Stomach (tissue), 4 donors: ENCODE results near the gene EIF1AD.

Source experiments
- EP300 ChIP-seq: sonication (generic); formaldehyde crosslinking; IDR thresholded peaks from one replicate; pipeline ENCODE4 v1.6.1; 2017; ENCODE audit warnings: antibody characterized with exemption
- POLR2A ChIP-seq, 4 donors: fragments of 450-650 bp; IDR thresholded peaks; one replicate each; pipeline ENCODE4 v1.6.1; 2016; ENCODE audit warnings: antibody characterized with exemption in 4 of 4, control low read depth in 2 of 4, mild to moderate bottlenecking in 1 of 4, moderate library complexity in 1 of 4
- POLR2AphosphoS5 ChIP-seq, 3 donors: sonication (generic); formaldehyde crosslinking; IDR thresholded peaks; one replicate each; pipeline ENCODE4 v1.6.1; 2016; ENCODE audit warnings: antibody characterized with exemption in 3 of 3
- TF ChIP-seq, protein P1 (sequence below), 7 experiments: fragments of 450-650 bp in 4 of 7; fragments of 200-600 bp in 3 of 7; sonication (generic) in 3 of 7; IDR thresholded peaks; one replicate each; pipeline ENCODE4 v1.5.1; 2016 to 2019; ENCODE audit warnings: antibody characterized with exemption in 7 of 7, control low read depth in 2 of 7, mild to moderate bottlenecking in 1 of 7

DNA sequence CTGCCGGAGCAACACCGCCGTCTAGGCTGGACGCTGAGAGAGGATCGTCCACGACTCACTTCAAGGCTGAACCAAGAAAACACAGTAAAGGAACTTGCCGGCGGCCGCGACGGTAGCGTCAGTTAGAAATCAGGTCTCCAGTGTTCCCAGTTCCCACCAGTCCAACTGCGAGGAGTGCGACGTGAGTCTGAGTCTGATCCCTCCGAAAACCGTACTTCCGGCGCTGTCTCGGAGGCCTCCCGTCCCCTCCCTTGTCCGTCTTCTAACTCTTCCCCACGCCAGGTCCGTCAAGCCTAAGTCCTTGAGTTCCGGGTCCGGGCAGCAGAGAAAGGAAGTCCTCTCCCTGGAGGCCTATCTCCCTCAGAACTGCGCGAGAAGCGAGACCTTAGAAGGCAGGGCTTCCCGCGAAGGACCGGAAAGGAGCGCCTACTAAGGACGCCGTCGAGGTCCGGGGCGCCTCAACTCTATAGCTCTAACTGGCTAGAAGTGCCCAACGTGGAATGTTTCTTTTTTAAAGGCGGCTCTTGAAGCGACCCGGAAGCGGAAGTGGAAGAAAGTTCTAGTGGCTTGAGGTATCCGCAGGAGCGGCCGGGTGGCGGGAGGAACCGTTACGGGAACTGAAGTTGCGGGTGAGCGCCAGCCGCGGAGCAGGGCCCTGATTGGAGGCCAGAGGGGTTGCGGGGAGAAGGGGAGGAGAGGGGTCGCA lies at the start of gene EIF1AD, which contains the start of gene BANF1:
- TF ChIP-seq EP300 (no peak), POLR2A (IDR thresholded peaks at IDR 0.05) (no peak), POLR2AphosphoS5 (IDR thresholded peaks at IDR 0.05) (peak; percentile 58 to 90 (median 69))
- TF ChIP-seq, protein P1, sequence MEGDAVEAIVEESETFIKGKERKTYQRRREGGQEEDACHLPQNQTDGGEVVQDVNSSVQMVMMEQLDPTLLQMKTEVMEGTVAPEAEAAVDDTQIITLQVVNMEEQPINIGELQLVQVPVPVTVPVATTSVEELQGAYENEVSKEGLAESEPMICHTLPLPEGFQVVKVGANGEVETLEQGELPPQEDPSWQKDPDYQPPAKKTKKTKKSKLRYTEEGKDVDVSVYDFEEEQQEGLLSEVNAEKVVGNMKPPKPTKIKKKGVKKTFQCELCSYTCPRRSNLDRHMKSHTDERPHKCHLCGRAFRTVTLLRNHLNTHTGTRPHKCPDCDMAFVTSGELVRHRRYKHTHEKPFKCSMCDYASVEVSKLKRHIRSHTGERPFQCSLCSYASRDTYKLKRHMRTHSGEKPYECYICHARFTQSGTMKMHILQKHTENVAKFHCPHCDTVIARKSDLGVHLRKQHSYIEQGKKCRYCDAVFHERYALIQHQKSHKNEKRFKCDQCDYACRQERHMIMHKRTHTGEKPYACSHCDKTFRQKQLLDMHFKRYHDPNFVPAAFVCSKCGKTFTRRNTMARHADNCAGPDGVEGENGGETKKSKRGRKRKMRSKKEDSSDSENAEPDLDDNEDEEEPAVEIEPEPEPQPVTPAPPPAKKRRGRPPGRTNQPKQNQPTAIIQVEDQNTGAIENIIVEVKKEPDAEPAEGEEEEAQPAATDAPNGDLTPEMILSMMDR (IDR thresholded peaks at IDR 0.05), result peak in 1 of 7 experiments; percentile 12
